GM13976 (cell line): Measurements from ENCODE around the gene PRDM7.
"Not testable (repeated sequence)": the region's sequence is repeated elsewhere in the genome, so short reads cannot be mapped to it uniquely, and the experiment has no call there.

Experiments used
- DNase-seq: peaks from one replicate; pipeline ENCODE4 v3.0.0; 2012; ENCODE audit warnings: low spot score
- in situ Hi-C: fragments of 300-500 bp; cut with MboI; formaldehyde crosslinking; loops from one replicate; pipeline ENCODE4 v1.12.0; 2022; ENCODE audit warnings: low sequenced_read_pairs, mixed read lengths, inconsistent platforms; ENCODE audit not compliant: unreplicated experiment
- TF ChIP-seq, protein P1 (sequence below): IDR thresholded peaks from 2 replicates; pipeline ENCODE4 v1.5.1; 2012; ENCODE audit warnings: borderline replicate concordance, mild to moderate bottlenecking; ENCODE audit not compliant: insufficient read depth; ENCODE audit errors: extremely low read depth, missing control alignments, control extremely low read depth

PRDM7 gene

DNA sequence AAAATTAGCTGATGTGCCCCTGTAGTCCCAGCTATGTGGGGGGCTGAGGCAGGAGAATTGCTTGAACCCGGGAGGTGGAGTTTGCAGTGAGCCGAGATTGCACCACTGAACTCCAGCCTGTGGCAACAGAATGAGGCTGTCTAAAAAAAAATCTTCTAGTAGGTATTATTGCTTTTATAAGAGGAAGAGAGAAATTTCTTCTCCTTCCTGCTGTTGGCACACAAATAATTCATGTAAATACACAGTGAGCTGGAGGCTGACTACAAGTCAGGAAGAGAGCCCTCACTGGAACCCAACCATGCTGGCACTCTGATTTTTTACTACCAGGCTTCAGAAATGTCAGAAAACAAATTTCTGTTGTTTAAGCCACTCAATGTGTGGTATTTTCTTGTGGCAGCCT, 6.7 kb downstream of the PRDM7 start:
- TF ChIP-seq, protein P1, sequence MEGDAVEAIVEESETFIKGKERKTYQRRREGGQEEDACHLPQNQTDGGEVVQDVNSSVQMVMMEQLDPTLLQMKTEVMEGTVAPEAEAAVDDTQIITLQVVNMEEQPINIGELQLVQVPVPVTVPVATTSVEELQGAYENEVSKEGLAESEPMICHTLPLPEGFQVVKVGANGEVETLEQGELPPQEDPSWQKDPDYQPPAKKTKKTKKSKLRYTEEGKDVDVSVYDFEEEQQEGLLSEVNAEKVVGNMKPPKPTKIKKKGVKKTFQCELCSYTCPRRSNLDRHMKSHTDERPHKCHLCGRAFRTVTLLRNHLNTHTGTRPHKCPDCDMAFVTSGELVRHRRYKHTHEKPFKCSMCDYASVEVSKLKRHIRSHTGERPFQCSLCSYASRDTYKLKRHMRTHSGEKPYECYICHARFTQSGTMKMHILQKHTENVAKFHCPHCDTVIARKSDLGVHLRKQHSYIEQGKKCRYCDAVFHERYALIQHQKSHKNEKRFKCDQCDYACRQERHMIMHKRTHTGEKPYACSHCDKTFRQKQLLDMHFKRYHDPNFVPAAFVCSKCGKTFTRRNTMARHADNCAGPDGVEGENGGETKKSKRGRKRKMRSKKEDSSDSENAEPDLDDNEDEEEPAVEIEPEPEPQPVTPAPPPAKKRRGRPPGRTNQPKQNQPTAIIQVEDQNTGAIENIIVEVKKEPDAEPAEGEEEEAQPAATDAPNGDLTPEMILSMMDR = no peak
- in situ Hi-C loops = no loop called here
- DNase-seq = no peak

DNA sequence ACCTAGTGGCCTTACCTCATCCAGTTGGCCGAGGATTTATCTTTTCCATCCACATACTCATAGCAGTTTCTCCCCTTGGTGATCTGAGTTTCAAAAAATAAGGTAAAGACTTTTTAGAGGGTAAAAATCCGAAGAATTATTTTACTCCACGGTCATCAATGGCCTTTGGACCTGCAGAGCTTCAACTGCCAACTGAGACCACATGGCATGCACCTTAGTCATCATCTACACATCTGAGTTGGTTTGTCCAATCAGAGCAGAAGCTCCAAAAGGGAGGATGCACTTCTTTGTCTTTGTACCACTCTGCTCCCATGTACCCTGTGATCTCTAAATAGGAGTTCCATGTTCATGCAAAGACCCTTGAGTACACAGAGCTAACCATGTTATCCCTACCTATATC, 15.7 kb downstream of the PRDM7 start:
- in situ Hi-C loops = no loop called here
- TF ChIP-seq, protein P1 = no peak
- no peak for DNase-seq

DNA sequence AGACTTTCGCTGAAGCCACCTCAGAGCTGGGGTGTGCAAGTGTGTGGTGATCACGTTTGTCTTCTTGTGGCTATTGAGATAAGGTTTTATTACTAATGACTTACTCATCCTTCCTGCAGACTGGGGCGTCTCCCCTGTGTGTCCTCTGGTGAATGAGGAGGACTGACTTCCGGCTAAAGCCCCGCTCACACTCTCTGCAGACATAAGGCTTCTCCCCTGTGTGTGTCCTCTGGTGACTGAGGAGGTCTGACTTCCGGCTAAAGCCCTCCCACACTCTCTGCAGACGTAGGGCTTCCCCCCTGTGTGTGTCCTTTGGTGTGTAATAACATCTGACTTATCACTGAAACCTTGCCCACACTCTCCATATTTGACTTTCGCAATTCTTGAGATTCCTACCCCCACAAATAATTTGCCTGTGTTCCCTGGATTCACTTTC, 19.4 kb downstream of the PRDM7 start:
- DNase-seq = peak; percentile 40

DNA sequence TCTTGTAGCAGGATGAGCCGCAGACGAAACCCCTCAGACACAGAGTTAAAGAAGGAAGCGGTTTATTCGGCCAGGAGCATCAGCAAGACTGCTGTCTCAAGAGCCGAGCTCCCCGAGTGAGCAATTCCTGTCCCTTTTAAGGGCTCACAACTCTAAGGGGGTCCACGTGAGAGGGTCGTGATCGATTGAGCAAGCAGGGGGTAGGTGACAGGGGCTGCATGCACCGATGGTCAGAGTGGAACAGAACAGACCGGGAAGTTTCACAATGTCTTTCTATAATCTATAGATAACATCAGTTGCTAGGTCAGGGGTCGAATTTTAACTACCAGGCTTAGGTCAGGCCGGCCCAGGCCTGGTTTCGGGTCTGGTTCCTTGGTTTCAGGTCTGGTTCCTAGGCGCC, 20.6 kb downstream of the PRDM7 start:
- in situ Hi-C loops, DNase-seq: not testable (repeated sequence)

More for the DNA sequence above, 19.4 kb downstream of the PRDM7 start:
- TF ChIP-seq, protein P1 = no peak
- in situ Hi-C loops = no loop called here

DNA sequence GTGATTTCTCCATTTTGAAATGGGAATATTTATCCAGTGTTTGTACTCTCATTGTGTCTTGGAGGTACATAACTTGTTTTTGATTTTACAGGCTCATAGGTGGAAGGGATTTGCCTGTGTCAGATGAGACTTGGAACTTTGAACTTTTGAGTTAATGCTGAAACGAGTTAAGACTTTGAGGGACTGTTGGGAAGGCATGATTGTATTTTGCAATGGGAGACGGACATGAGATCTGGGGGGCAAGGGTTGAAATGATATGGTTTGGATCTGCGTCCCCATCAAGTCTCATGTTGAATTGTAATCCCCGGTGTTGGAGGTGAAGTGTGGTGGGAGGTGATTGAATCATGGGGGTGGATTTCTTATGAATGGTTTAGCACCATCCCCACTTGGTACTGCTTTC, 21.8 kb downstream of the PRDM7 start:
- in situ Hi-C loops = no loop called here
- TF ChIP-seq, protein P1 = no peak

DNA sequence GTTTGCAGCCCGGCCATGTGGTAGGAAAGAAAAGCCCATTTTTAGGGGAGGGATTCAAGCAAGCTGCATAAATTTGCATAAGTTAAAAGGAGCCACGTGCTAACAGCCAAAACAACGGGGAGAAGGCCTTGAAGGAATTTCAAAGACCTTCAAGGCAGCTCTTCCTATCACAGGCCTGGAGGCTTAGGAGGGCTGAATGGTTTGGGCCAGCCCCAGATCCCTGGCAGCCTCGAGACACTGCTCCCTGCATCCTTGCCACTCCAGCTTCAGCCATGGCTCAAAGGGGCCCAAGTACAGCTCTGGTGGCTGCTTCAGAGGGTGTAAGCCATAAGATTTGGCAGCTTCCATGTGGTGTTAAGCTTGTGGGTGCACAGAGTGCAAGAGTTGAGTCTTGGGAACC, 22.6 kb downstream of the PRDM7 start:
- in situ Hi-C loops = no loop called here
- no peak for DNase-seq
- TF ChIP-seq, protein P1 = no peak

More for the DNA sequence above, 21.8 kb downstream of the PRDM7 start:
- no peak for DNase-seq

DNA sequence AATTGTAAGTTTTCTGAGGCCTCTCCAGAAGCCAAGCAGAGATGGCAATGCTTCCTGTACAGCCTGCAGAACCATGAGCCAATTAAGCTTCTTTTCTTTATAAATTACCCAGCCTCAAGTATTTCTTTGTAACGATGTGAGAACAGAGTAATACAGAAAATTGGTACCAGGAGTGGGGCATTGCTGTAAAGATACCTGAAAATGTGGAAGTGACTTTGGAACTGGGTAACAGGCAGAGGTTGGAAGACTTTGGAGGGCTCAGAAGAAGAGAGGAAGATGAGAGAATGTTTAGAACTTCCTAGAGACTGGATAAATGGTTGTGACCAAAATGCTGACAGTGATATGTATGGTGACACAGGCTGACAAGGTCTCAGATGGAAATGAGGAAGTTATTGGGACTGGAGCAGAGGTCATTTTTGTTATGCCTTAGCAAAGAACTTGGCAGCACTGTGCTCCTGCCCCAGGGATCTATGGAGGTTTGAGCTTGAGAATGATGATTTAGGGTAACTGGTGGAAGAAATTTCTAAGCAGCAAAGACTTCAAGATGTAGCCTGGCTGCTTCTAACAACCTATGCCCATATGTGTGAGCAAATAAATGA, 23.1 kb downstream of the PRDM7 start:
- in situ Hi-C loops = no loop called here
- TF ChIP-seq, protein P1 = no peak
- DNase-seq = no peak
